HEK293 (cell line): ENCODE measurements around the gene ZCCHC3.
A peak's percentile ranks its signal among the peaks of the same experiment; 100 is the strongest.

Experiments used
- EGR2 ChIP-seq: fragments of 450-650 bp; formaldehyde crosslinking; IDR thresholded peaks from 2 replicates; pipeline ENCODE4 v1.5.1; 2016; ENCODE audit warnings: low read depth, missing biosample characterization, missing genetic modification characterization
- GFI1B ChIP-seq: fragments of 450-650 bp; formaldehyde crosslinking; IDR thresholded peaks from 2 replicates; pipeline ENCODE4 v1.5.1; 2016; ENCODE audit warnings: missing biosample characterization, missing genetic modification characterization
- GLIS1 ChIP-seq: fragments of 450-650 bp; formaldehyde crosslinking; IDR thresholded peaks from 2 replicates; pipeline ENCODE4 v1.5.1; 2016; ENCODE audit warnings: missing biosample characterization, missing genetic modification characterization
- IKZF3 ChIP-seq: fragments of 450-650 bp; IDR thresholded peaks from 2 replicates; pipeline ENCODE4 v1.5.0; 2018; ENCODE audit warnings: missing biosample characterization, mild to moderate bottlenecking, missing genetic modification characterization, moderate library complexity
- PRDM1 ChIP-seq: fragments of 450-650 bp; formaldehyde crosslinking; IDR thresholded peaks from 2 replicates; pipeline ENCODE4; 2016; ENCODE audit warnings: missing biosample characterization, missing genetic modification characterization
- SP2 ChIP-seq: fragments of 450-650 bp; formaldehyde crosslinking; IDR thresholded peaks from 2 replicates; pipeline ENCODE4 v1.5.1; 2016; ENCODE audit warnings: missing biosample characterization, missing genetic modification characterization
- YY1 ChIP-seq: fragments of 450-650 bp; formaldehyde crosslinking; IDR thresholded peaks from 2 replicates; pipeline ENCODE4 v1.5.1; 2018; ENCODE audit warnings: missing biosample characterization, missing genetic modification characterization
- ZBTB1 ChIP-seq: fragments of 450-650 bp; formaldehyde crosslinking; IDR thresholded peaks from 2 replicates; pipeline ENCODE4 v1.5.1; 2016; ENCODE audit warnings: missing biosample characterization, missing genetic modification characterization
- ZBTB7A ChIP-seq: fragments of 450-650 bp; formaldehyde crosslinking; IDR thresholded peaks from 2 replicates; pipeline ENCODE4 v1.5.1; 2016; ENCODE audit warnings: low read depth, missing biosample characterization, missing genetic modification characterization
- ZEB2 ChIP-seq: fragments of 450-650 bp; formaldehyde crosslinking; IDR thresholded peaks from 2 replicates; pipeline ENCODE4 v1.5.1; 2016; ENCODE audit warnings: missing biosample characterization, missing genetic modification characterization
- ZFP69B ChIP-seq: fragments of 450-650 bp; formaldehyde crosslinking; IDR thresholded peaks from 2 replicates; pipeline ENCODE4 v1.5.1; 2016; ENCODE audit warnings: missing biosample characterization, missing genetic modification characterization
- ZNF169 ChIP-seq: fragments of 450-650 bp; formaldehyde crosslinking; IDR thresholded peaks from 2 replicates; pipeline ENCODE4 v1.5.1; 2016; ENCODE audit warnings: missing biosample characterization, missing genetic modification characterization
- ZNF24 ChIP-seq: fragments of 450-650 bp; formaldehyde crosslinking; IDR thresholded peaks from 2 replicates; pipeline ENCODE4 v1.5.1; 2016; ENCODE audit warnings: missing biosample characterization, missing genetic modification characterization
- ZNF341 ChIP-seq: fragments of 450-650 bp; formaldehyde crosslinking; IDR thresholded peaks from 2 replicates; pipeline ENCODE4; 2016; ENCODE audit warnings: low read depth, missing biosample characterization, missing genetic modification characterization
- ZNF449 ChIP-seq: fragments of 450-650 bp; formaldehyde crosslinking; IDR thresholded peaks from 2 replicates; pipeline ENCODE4 v1.5.1; 2017; ENCODE audit warnings: missing biosample characterization, mild to moderate bottlenecking, missing genetic modification characterization, moderate library complexity
- ZNF518A ChIP-seq: fragments of 450-650 bp; formaldehyde crosslinking; conservative IDR thresholded peaks from 2 replicates; pipeline ENCODE4 v1.5.1; 2016; ENCODE audit warnings: low read depth, missing biosample characterization, missing genetic modification characterization
- ZNF560 ChIP-seq: fragments of 450-650 bp; formaldehyde crosslinking; IDR thresholded peaks from 2 replicates; pipeline ENCODE4 v1.5.1; 2017; ENCODE audit warnings: missing biosample characterization, missing genetic modification characterization, borderline replicate concordance
- ZNF600 ChIP-seq: fragments of 450-650 bp; formaldehyde crosslinking; IDR thresholded peaks from 2 replicates; pipeline ENCODE4 v1.5.1; 2016; ENCODE audit warnings: missing biosample characterization, missing genetic modification characterization
- ZNF654 ChIP-seq: fragments of 450-650 bp; formaldehyde crosslinking; IDR thresholded peaks from 2 replicates; pipeline ENCODE4 v1.5.1; 2016; ENCODE audit warnings: low read depth, missing biosample characterization, missing genetic modification characterization
- ZNF76 ChIP-seq: fragments of 450-650 bp; formaldehyde crosslinking; IDR thresholded peaks from 2 replicates; pipeline ENCODE4; 2016; ENCODE audit warnings: low read depth, missing biosample characterization, missing genetic modification characterization, borderline replicate concordance
- ZNF785 ChIP-seq: fragments of 450-650 bp; formaldehyde crosslinking; IDR thresholded peaks from 2 replicates; pipeline ENCODE4 v1.5.1; 2016; ENCODE audit warnings: missing biosample characterization, missing genetic modification characterization
- ZNF791 ChIP-seq: fragments of 450-650 bp; formaldehyde crosslinking; IDR thresholded peaks from 2 replicates; pipeline ENCODE4 v1.5.1; 2016; ENCODE audit warnings: missing biosample characterization, missing genetic modification characterization
- ZSCAN5A ChIP-seq: fragments of 450-650 bp; formaldehyde crosslinking; IDR thresholded peaks from 2 replicates; pipeline ENCODE4 v1.5.1; 2016; ENCODE audit warnings: missing biosample characterization, missing genetic modification characterization
- TF ChIP-seq, protein P1 (sequence below): fragments of 450-650 bp; formaldehyde crosslinking; IDR thresholded peaks from 2 replicates; pipeline ENCODE4 v1.5.1; 2016; ENCODE audit warnings: missing biosample characterization, missing genetic modification characterization
- TF ChIP-seq, protein P2 (sequence below): fragments of 450-650 bp; formaldehyde crosslinking; IDR thresholded peaks from 2 replicates; pipeline ENCODE4 v1.5.1; 2017; ENCODE audit warnings: missing biosample characterization, missing genetic modification characterization
- TF ChIP-seq, protein P3 (sequence below): fragments of 450-650 bp; formaldehyde crosslinking; IDR thresholded peaks from 2 replicates; pipeline ENCODE4 v1.5.1; 2016; ENCODE audit warnings: missing biosample characterization, missing genetic modification characterization, borderline replicate concordance

ZCCHC3 gene

DNA sequence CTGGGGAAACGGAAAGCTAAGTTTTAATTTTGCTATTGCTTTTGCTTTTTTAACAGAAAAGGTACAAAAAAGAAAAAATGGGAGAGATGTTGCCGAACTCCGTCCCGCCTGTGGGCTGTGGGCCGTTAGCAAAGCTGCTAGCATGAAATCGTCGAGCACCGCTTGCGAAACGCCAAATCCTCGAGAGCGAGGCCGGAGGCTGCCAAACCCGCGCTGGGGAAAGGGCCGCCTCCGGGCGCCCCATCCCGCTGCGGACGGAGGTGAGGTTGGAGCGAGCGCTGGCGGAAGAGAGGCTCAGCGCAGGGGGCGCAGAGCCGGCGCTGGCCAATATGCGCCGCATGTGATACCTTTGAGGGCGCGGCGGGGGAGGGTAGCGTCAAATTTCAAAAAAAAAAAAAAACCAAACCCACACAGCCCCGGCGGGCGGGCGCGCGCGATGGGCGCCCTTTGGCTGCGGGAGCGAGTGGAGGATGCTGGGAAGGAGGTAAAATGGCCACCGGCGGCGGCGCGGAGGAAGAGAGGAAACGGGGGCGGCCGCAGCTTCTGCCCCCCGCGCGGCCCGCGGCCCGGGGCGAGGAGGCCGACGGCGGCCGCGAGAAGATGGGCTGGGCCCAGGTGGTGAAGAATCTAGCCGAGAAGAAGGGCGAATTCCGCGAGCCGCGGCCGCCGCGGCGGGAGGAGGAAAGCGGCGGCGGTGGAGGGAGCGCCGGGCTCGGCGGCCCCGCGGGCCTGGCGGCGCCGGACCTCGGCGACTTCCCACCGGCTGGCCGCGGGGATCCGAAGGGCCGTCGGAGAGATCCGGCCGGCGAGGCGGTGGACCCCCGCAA is at the start of gene ZCCHC3 (continued):
- TF ChIP-seq, protein P1, sequence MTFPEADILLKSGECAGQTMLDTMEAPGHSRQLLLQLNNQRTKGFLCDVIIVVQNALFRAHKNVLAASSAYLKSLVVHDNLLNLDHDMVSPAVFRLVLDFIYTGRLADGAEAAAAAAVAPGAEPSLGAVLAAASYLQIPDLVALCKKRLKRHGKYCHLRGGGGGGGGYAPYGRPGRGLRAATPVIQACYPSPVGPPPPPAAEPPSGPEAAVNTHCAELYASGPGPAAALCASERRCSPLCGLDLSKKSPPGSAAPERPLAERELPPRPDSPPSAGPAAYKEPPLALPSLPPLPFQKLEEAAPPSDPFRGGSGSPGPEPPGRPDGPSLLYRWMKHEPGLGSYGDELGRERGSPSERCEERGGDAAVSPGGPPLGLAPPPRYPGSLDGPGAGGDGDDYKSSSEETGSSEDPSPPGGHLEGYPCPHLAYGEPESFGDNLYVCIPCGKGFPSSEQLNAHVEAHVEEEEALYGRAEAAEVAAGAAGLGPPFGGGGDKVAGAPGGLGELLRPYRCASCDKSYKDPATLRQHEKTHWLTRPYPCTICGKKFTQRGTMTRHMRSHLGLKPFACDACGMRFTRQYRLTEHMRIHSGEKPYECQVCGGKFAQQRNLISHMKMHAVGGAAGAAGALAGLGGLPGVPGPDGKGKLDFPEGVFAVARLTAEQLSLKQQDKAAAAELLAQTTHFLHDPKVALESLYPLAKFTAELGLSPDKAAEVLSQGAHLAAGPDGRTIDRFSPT = peak; percentile 88
- TF ChIP-seq ZBTB7A (peak; percentile 71; the same call in 1 of the 2 replicates), PRDM1 (tag by site-specific recombination) (peak; percentile 72), ZEB2 (tag by site-specific recombination) (peak; percentile 99), ZNF560 (no peak), ZNF518A (no peak), ZNF341 (tag by site-specific recombination) (peak; percentile 90), IKZF3 (tag by site-specific recombination) (peak; percentile 94), SP2 (tag by site-specific recombination) (peak; percentile 93), YY1 (tag by site-specific recombination) (peak; percentile 89), ZNF169 (tag by site-specific recombination) (no peak), ZNF785 (tag by site-specific recombination) (no peak), ZBTB1 (tag by site-specific recombination) (0 out of 2 replicates have a peak, but pooled peaks have one; percentile 23), ZNF654 (tag by site-specific recombination) (no peak), GLIS1 (tag by site-specific recombination) (peak; percentile 95), ZFP69B (peak; percentile 60; the same call in 1 of the 2 replicates), ZSCAN5A (tag by site-specific recombination) (peak; percentile 55; the same call in 1 of the 2 replicates), GFI1B (tag by site-specific recombination) (0 out of 2 replicates have a peak, but pooled peaks have one; percentile 2), ZNF449 (tag by site-specific recombination) (peak; percentile 76), ZNF600 (peak; percentile 99), ZNF76 (peak; percentile 95), ZNF24 (peak; percentile 96; the same call in 1 of the 2 replicates), EGR2 (peak; percentile 97), ZNF791 (tag by site-specific recombination) (no peak)
- TF ChIP-seq, protein P2, sequence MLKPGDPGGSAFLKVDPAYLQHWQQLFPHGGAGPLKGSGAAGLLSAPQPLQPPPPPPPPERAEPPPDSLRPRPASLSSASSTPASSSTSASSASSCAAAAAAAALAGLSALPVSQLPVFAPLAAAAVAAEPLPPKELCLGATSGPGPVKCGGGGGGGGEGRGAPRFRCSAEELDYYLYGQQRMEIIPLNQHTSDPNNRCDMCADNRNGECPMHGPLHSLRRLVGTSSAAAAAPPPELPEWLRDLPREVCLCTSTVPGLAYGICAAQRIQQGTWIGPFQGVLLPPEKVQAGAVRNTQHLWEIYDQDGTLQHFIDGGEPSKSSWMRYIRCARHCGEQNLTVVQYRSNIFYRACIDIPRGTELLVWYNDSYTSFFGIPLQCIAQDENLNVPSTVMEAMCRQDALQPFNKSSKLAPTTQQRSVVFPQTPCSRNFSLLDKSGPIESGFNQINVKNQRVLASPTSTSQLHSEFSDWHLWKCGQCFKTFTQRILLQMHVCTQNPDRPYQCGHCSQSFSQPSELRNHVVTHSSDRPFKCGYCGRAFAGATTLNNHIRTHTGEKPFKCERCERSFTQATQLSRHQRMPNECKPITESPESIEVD (tag by site-specific recombination) = no peak
- TF ChIP-seq, protein P3, sequence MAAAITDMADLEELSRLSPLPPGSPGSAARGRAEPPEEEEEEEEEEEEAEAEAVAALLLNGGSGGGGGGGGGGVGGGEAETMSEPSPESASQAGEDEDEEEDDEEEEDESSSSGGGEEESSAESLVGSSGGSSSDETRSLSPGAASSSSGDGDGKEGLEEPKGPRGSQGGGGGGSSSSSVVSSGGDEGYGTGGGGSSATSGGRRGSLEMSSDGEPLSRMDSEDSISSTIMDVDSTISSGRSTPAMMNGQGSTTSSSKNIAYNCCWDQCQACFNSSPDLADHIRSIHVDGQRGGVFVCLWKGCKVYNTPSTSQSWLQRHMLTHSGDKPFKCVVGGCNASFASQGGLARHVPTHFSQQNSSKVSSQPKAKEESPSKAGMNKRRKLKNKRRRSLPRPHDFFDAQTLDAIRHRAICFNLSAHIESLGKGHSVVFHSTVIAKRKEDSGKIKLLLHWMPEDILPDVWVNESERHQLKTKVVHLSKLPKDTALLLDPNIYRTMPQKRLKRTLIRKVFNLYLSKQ (tag by site-specific recombination) = no peak
